MCF 10A (cell line): ENCODE measurements around the gene POGZ. TPM values are rescaled to one million over a fixed set of nuclear protein-coding genes. Genes with fewer than 3 reads are reported as not detected.

Experiments used
- BruUV-seq: library from RNA; stranded (reverse); fragments of 400-500 nt; replicated peaks from 2 replicates; lab custom pipeline; 2021; lab: Mats Ljungman, UMichigan
- CTCF ChIA-PET: fragments of 300-600 bp; sonication (Branson Sonifier 250); formaldehyde crosslinking; extraction: SDS; loops from one replicate; lab custom pipeline; 2021; ENCODE audit warnings: antibody characterized with exemption, inconsistent platforms; lab: Yijun Ruan, JAX
- POLR2A ChIA-PET: fragments of 300-600, 350-650 bp; sonication (Branson Sonifier 250); formaldehyde crosslinking; extraction: SDS; loops from one replicate; lab custom pipeline; 2020; ENCODE audit warnings: antibody characterized with exemption, inconsistent platforms; lab: Yijun Ruan, JAX
- DNase-seq: peaks from one replicate; pipeline ENCODE4 v3.0.0-alpha.2; 2018; ENCODE audit not compliant: unreplicated experiment
- H3K27ac Mint-ChIP-seq: one replicate; pipeline ENCODE4 v1.8.0; 2022; ENCODE audit warnings: mild to moderate bottlenecking, low read depth, mixed read lengths; ENCODE audit not compliant: unreplicated experiment
- H3K27me3 Mint-ChIP-seq: one replicate; pipeline ENCODE4 v1.8.0; 2022; ENCODE audit warnings: mixed read lengths; ENCODE audit not compliant: insufficient read depth, unreplicated experiment
- H3K36me3 Mint-ChIP-seq: one replicate; pipeline ENCODE4 v1.8.0; 2022; ENCODE audit warnings: mild to moderate bottlenecking, moderate library complexity, mixed read lengths; ENCODE audit not compliant: insufficient read depth, unreplicated experiment
- H3K4me1 Mint-ChIP-seq: one replicate; pipeline ENCODE4 v1.8.0; 2022; ENCODE audit warnings: mixed read lengths; ENCODE audit not compliant: insufficient read depth, unreplicated experiment
- H3K4me3 Mint-ChIP-seq: one replicate; pipeline ENCODE4 v1.8.0; 2022; ENCODE audit warnings: mild to moderate bottlenecking, moderate library complexity, mixed read lengths; ENCODE audit not compliant: unreplicated experiment
- H3K9me3 Mint-ChIP-seq: one replicate; pipeline ENCODE4 v1.8.0; 2022; ENCODE audit warnings: mixed read lengths; ENCODE audit not compliant: unreplicated experiment
- CTCF ChIP-seq: fragments of 200-600 bp; IDR thresholded peaks from one replicate; pipeline ENCODE4 v1.8.0; 2022; ENCODE audit warnings: antibody characterized with exemption, mild to moderate bottlenecking; ENCODE audit not compliant: unreplicated experiment
- intact Hi-C: fragments of 100-400 bp; cut with micrococcal nuclease; formaldehyde crosslinking; loops from 2 replicates; pipeline ENCODE4 v1.14.1; 2022
- total RNA-seq: library from RNA; stranded (reverse); gene quantifications from 2 replicates; pipeline ENCODE4 v1.2.3, GENCODE V29; 2022

Gene POGZ
- total RNA-seq, 1 experiment from 2014 or later = 92.2 TPM

DNA sequence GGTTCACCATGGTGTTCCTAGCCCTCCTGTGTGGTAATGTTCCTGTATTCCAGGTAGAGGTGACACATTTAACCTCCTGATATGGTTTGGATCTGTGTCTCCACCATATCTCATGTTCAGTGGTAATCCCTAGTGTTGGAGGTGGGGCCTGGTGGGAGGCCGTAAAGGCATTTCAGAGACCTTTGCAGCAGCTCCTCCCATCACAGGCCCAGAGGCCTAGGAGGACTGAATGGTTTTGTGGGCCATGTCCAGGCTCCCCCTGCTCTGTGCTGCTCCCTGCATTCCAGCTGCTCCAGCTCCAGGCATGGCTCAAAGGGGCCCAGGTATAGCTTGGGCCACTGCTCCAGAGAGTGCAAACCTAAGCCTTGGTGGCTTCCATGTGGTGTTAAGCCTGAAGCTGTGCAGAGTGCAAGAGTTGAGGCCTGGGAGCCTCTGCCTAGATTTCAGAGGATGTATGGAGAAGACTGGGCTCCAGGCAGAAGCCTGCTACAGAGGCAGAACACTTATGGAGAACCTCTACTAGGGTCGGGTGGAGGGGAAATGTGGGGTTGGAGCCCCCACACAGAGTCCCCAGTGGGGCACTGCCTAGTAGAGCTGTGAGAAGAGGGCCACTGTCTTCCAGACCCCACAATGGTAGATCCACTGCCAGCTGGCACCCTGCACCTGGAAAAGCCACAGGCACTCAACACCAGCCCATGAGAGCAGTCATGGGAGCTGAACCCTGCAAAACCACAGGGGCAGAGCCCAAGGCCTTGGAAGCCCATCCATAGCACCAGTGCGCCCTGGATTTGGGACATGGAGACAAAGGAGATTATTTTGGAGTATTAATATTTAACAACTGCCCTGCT is 96.8 kb downstream of the POGZ start:
- intact Hi-C loops = no loop called here
- no peak overlapping the region for H3K4me3 Mint-ChIP-seq

GRCh38 chr1:151361883-151362282 is 97.4 kb downstream of the POGZ start:
- intact Hi-C loops = no loop called here
- peaks cover 17% of the 10 kb centered on the region for H3K9me3 Mint-ChIP-seq
- peaks cover 28% of the 10 kb centered on the region for H3K36me3 Mint-ChIP-seq
- no peaks in the 10 kb centered on the region for H3K4me1 Mint-ChIP-seq
- no peak overlapping the region for H3K27ac Mint-ChIP-seq
- ChIA-PET POLR2A (interaction anchor here (1.6 kb wide), 1 partner anchor 11 kb away, joined by 3 read pairs; the partner anchor contains the start of gene SELENBP1), CTCF (no interaction called here)
- TF ChIP-seq CTCF = no peak
- H3K4me3 Mint-ChIP-seq = no peak overlapping the region
- no peaks in the 10 kb centered on the region for H3K27me3 Mint-ChIP-seq
- no peak for DNase-seq
- BruUV-seq = no TSS peak

More for the DNA sequence above, 96.8 kb downstream of the POGZ start:
- Mint-ChIP-seq H3K36me3 (peaks cover 28% of the 10 kb centered on the region), H3K4me1 (no peaks in the 10 kb centered on the region), H3K27me3 (no peaks in the 10 kb centered on the region), H3K9me3 (peaks cover 17% of the 10 kb centered on the region), H3K27ac (no peak overlapping the region)
- POLR2A ChIA-PET = interaction anchor here (0.5 to 0.6 kb wide), 2 partner anchors 66 to 72 kb away, joined by 3 to 4 read pairs; no protein-coding TSS in a partner anchor
- CTCF ChIA-PET = no interaction called here
- DNase-seq = no peak
- TF ChIP-seq CTCF = no peak
- no TSS peak for BruUV-seq

DNA sequence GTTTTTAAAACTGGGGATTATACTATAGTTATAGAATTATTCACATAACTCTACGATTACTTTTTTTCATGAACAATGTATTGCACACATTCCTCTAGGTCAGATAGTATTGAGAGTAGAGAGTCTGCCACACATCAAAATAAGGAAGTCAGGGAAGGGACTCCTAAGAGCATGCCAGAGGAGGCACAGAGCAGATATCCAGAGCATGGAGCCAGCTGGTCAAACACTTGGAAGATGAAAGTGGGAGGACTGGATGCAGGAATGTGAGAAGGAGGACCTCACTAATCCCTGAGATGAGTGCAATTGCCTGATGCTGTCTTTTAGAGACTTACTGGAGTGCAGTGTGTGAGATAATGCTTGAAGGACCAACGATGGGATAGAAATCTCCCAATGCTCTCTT is 102.6 kb downstream of the POGZ start:
- DNase-seq = no peak
- TF ChIP-seq CTCF = no peak
- ChIA-PET POLR2A (interaction anchor here (0.6 to 1.5 kb wide), 4 partner anchors 12 to 63 kb away, joined by 3 to 5 read pairs (median 4); partner anchors contain the start of gene SELENBP1), CTCF (interaction anchor here (0.5 to 10.5 kb wide), 3 partner anchors 18 to 117 kb away, joined by 3 to 104 read pairs (median 3); no protein-coding TSS in a partner anchor)
- H3K4me3 Mint-ChIP-seq = no peak overlapping the region
- H3K27me3 Mint-ChIP-seq = no peaks in the 10 kb centered on the region
- peaks cover 5% of the 10 kb centered on the region for H3K4me1 Mint-ChIP-seq
- peaks cover 1% of the 10 kb centered on the region for H3K36me3 Mint-ChIP-seq
- intact Hi-C loops = no loop called here
- H3K9me3 Mint-ChIP-seq = peaks cover 3% of the 10 kb centered on the region
- BruUV-seq = no TSS peak
- no peak overlapping the region for H3K27ac Mint-ChIP-seq

Other genes starting within 250 kb of the POGZ start
- 266 and 285 TPM in 2 replicates for gene PSMD4, start 204.8 kb downstream of the POGZ start, total RNA-seq
- gene ZNF687, start 177.2 kb downstream of the POGZ start, total RNA-seq = 26.3 and 27.5 TPM in 2 replicates
- gene PI4KB, start 132.1 kb downstream of the POGZ start, total RNA-seq = 75.3 and 90.1 TPM in 2 replicates
- gene RFX5, start 112.2 kb downstream of the POGZ start, total RNA-seq = 19.2 and 26.5 TPM in 2 replicates
- 8.2 and 11.6 TPM in 2 replicates for gene SELENBP1, start 86.8 kb downstream of the POGZ start, total RNA-seq
- 281 and 320 TPM in 2 replicates for gene PSMB4, start 59.9 kb downstream of the POGZ start, total RNA-seq
- gene CGN, start 51.9 kb upstream of the POGZ start, total RNA-seq = 0.32 and 0.33 TPM in 2 replicates
- 90.6 and 162 TPM in 2 replicates for gene TUFT1, start 80.8 kb upstream of the POGZ start, total RNA-seq
- 36.9 and 43.1 TPM in 2 replicates for gene SNX27, start 152.6 kb upstream of the POGZ start, total RNA-seq